Stimulated activated CD4-positive, alpha-beta T cell treated with anti-CD3 and anti-CD28 coated beads, Interleukin-2, amount 100 ng/mL, for 24 hours (primary cell): Measurements from ENCODE around the gene MAGEA10.
"Not testable (repeated sequence)": the region's sequence is repeated elsewhere in the genome, so short reads cannot be mapped to it uniquely, and the experiment has no call there.

ENCODE experiments used
- DNase-seq, 2 donors: peaks; one replicate each; pipeline ENCODE4 v3.0.0-alpha.2; 2020

Gene MAGEA10

DNA sequence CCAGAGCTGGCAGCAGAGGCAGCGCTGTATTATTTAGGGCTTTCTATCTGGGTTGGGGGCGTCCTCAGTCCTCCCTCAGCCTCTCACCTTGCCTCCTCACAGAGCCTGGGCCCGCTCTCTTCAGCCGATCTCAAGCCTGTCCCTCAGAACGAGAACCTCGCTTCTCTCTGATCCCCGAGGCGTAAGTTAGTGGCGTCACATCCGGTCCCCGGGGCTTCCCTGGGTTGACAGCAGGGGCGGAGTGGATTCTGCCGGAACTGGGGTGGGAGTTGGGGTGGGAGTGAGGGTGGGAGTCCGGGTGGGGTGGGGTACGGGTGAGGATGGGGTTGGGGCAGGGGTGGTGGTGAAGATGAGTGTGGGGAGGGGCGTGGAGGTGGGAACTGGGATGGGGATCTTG lies at the start of gene MAGEA10:
TSS of gene MAGEA10 (minus strand) at position 190 of the 397 bp plus-strand sequence. CDS start 2,957 bp downstream, outside the sequence.
- DNase-seq = no peak

DNA sequence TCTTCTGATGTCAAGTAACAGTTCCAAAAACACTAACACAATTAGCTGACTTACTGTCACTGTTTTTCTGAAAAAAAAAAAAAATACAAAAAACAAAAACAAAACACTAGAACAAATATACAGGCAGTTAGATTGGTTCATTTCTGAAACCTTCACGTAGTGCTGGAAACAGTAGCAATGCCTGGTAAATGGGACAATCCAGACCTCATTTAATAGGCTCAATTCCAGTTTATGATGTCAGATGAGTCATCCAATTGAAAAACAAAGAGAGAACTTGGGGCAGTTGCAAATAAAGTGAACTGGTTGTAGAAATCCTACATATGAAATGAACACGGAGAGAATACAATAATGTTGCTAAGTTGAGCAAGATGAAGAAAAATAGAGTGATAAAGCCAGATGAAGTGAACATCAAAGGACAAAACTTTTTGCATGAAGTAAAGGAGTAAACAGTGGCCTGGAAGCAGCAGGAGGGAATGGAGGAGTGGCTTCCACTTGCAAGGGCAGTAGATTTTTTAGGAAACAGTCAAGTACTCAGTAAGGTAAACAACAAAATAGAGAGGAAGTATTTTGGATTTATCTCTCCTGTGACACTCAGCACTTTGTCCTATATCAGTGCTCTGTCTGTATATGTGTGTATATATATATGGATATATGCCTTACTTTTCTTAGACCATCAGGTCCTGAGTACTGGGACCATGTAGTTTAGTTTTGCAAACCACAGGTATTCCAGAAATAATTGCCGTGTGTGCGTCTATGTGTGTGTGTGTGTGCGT lies 39.3 kb upstream of the MAGEA10 start:
- no peak for DNase-seq

DNA sequence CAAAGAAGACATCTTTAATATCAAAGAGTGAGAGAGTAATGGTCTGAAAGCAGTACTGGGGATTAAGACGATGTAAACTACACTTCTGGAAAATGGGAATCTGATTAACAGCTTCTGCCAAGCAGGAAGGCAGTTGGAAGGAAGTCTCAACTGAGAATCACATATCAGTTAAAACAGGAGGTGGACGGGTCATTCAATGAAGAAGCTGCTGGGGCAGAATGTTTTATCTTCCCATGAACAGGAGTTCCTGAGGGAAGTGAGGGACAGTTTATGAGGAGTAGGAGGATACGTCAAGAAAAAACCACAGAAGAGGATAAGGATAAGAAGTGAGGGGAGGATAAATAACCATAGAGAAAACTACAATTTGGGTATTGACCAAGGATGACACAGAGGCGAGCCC lies 38.7 kb upstream of the MAGEA10 start:
- no peak for DNase-seq

DNA sequence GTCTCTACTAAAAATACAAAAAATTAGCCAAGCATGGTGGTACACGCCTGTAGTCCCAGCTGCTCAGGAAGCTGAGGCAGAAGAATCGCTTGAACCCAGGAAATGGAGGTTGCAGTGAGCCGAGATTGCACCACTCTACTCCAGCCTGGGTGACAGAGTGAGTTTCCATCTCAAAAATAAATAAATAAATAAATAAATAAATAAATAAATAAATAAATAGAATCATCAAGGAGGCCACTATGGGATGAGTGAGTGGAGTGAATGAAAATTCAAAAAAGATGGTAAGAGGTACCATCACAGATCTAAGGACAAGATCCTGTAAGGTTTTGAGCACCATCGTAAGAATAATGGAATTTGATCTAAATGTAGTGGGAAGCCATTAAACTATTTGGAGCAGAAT lies 37.5 kb upstream of the MAGEA10 start:
- not testable (repeated sequence) for DNase-seq

DNA sequence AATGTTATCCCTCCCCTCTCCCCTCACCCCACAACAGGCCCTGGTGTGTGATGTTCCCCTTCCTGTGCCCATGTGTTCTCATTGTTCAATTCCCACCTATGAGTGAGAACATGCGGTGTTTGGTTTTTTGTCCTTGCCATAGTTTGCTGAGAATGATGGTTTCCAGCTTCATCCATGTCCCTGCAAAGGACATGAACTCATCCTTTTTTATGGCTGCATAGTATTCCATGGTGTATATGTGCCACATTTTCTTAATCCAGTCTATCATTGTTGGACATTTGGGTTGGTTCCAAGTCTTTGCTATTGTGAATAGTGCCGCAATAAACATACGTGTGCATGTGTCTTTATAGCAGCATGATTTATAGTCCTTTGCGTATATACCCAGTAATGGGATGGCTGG lies 35.5 kb upstream of the MAGEA10 start:
- not testable (repeated sequence) for DNase-seq

DNA sequence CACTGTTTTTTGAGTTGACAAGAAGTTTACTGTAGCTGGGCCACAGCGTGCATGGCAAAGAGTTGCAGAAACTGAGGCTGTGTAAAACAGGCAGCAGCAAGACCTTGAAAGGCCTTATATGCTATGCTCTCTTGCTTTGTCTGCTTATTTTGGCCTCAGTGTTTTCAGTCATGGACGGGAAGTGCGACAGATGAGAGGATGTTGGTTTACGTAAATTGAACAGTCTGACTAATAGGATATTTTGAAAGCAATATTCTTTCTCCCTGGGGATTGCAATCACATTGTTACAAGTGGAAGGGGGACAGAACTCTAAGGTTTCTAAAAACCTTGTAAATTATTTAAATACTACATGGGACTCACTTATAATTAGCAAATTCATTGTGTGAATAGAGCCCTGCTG lies 32.2 kb upstream of the MAGEA10 start:
- DNase-seq = no peak

DNA sequence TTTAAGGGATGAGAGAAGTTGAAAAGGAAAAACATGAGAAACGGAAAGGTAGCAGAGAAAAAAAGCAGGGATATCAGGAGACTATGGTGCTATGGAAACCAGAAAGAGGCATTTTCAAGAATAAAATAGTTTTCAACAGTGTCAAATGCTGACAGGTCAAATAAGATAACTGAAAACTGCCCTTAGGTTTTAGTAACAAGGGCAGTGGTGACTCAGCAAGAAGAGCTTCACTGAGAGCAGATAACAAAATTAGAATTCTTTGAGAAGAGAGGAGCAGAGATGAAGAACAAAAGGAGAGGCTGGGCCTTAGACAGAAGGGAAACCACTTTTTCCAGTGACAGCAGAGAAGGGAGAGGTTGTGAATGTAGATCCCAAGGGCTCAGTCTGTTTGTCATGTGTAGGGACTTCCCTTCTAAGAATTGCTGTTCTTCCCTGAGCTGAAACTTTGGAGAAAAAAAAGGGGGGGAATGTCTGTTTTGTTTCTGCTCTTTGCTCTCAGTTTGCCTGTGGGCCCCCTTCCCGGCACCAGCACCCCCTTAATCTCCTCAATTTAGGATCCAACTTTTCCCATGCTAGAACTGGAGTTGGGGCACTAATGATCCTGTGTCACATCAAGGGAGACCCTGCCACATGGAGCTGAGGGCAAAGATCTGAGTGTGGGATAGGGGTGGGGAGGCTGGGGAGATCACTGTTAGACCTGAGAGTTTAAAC lies 26.8 kb upstream of the MAGEA10 start:
- no peak for DNase-seq

DNA sequence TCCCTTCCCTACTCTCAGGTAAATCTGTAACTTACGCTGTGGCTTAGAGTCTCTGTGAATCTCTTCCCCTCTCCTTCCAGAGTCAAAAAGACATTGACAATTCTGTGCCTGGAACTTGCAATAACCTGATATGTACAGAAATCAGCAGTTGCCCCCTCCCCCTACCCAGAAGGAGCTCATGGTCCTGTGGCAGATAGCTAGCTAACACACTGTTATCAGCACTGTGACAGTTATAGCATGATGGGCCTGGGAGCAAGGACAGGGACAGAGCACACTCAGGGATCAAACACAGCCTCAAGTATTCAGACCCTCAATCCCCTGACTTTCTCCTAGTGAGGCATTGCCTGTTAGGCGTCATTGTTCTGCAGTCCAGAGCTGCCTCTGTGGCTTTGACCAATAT lies 18.7 kb upstream of the MAGEA10 start:
- DNase-seq = no peak

DNA sequence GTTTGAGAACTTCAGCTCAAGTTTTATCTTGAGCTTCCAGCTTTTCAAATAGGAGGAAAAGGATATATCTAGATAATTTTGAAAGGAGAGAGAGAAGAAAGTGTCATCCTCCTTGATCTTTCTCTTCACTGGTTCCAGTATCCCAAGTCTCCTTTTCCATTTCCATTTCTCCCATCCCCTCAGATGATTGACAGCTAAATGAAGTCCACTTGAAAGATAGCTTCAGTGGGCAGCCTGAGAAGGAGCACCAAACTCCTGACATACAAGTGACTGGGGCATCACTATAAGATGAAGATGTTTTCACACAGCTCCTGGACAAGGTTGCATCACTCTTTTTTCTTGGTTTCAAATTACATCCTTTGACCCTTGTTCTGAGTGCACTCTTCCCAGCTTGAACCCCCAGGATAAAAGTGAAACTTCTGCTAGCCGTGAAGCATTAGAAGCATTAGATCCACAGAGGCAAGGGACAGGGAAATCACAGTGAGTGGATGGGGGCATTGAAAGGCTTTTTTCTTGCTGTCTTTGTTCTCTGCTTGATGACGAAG lies 17.5 kb upstream of the MAGEA10 start:
- no peak for DNase-seq

DNA sequence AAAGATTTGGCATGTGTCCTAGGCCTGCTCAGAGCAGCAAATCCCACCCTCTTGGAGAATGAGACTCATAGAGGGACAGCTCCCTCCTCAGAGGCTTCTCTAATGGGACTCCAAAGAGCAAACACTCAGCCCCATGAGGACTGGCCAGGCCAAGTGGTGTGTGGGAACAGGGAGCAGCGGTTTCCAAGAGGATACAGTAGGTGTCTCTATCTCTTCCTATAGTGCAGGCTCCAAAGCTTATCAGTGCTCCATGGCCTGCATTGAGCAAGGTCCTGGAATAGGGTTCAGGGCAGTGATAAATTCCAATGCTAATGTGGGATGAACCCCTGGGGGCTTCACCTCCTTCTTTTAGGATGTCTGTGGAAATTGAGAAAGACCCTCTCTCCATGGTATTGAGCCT lies 15.7 kb upstream of the MAGEA10 start:
- no peak for DNase-seq

DNA sequence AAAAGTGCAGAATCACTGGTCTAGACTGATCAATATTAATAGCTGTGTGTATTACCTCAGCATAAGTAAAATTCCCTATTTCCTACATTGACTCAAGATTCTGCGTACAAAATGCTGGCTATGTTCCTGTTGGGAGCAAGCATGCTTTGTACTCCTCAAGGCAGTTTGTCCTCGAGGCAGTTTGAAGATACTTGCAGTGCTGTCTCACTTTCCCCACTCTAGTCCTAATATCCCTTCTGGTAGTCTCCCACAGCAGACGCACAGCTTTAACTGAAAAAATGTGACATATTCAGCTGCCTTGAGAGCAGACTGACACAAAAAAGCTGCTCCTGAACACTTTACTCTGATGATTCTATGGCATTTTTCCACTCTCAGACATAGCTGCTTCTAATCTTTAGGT lies 12.9 kb upstream of the MAGEA10 start:
- DNase-seq = no peak

DNA sequence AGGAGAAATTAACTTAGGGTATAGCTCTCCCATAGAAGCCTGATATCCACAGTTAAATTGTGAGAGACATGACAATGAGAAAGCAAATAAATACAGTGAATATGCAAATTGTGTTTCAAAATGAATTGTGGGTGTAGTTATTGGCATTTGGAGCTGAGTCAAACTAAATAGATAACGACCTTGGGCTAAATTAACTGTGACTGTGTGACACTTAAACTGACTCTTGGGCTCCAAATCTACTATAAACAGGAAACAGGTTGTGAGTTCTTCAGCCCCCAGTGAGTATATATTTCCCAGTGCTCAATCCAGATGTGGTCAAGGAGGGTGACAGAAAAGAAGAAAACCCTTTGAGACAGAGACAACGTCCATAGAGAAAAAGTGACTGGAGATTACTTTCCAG lies 11.3 kb upstream of the MAGEA10 start:
- DNase-seq = no peak

DNA sequence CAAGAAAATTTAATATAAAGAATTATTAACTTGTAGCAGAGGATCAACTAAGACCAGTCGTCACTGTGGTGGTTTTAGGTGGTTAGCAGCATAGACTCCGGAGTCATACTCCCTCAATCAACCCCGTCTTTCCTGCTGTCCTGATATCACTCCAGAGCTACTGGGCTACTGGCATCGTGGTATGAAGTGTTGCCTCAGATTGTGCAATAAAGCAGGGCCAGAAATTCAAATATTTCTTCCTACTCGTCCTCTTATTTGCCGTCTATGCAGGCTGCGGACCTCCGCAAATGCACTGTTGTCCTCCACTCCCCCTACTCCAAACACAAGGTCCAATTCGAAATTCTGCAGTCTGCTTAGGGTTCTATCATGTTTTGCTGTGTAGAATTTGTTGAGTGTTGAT lies 1.2 kb upstream of the MAGEA10 start:
- DNase-seq = no peak

DNA sequence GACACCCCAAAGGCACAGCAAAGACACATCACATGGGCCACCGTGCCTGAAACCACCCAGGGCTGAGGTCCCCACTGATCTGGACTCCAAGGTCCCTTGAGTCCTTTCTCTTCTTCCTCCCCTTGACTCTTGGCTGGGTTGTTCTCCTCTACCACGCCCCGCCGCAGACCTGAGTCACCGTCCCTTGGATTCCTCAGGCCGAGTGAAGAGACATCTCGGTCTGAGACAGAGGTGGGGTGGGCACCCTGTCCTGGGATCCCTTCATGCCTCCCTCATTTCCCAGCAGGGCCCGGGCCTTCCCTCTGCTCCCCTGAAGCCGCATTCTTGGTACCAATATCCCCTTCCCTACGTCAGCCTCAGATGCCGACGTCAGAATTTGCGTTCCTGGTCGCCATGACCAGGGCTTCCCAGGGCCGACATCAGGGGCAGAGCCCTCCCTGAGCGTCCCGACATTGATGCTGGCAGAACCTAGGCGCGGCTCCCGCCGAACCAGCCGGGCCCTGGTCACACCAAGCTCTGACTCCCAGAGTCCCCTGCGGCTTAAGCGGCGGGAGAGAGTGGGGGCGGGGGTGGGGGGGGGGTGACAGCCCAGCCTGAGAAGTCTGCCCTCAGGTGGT lies 498 bp downstream of the MAGEA10 start:
- no peak for DNase-seq

DNA sequence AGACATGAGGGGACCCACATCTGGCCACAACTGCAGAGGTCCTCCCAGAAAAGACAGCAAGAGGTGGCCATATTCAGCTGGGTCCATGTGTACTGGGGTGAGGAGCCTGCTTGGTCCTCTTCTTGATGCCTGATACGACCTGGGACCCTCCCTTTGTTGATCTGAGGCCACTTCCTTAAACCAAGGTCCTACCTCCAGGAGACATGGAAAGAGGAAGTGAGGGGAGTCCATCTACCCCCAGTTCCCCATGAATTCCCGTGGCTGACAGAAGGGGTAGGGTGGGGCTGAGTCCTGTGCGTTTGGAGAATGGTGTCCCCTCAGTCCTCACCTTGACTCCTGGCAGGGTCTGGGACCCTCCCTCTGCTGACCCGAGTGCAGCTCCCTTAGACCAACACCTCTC lies 2.1 kb downstream of the MAGEA10 start:
- DNase-seq = no peak

DNA sequence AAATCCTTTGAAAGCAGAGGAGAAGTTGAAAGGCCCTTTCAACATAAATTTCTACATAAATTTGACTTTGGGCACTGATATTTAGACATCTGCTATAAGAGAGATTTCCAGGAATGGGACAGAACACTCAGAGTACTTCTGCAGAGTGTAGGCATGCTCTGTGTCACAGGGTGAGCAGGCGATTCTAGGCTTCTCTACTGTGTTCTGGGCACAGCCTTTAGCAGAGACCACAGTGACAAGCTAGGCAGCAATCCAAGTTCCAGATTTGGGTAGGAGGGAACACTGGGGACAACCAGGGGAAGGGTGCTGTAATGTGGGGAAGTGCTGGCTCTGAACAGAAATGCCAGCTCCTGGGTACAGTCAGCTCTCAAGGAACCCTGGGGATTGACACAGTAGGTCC lies 6.9 kb downstream of the MAGEA10 start:
- DNase-seq = no peak

DNA sequence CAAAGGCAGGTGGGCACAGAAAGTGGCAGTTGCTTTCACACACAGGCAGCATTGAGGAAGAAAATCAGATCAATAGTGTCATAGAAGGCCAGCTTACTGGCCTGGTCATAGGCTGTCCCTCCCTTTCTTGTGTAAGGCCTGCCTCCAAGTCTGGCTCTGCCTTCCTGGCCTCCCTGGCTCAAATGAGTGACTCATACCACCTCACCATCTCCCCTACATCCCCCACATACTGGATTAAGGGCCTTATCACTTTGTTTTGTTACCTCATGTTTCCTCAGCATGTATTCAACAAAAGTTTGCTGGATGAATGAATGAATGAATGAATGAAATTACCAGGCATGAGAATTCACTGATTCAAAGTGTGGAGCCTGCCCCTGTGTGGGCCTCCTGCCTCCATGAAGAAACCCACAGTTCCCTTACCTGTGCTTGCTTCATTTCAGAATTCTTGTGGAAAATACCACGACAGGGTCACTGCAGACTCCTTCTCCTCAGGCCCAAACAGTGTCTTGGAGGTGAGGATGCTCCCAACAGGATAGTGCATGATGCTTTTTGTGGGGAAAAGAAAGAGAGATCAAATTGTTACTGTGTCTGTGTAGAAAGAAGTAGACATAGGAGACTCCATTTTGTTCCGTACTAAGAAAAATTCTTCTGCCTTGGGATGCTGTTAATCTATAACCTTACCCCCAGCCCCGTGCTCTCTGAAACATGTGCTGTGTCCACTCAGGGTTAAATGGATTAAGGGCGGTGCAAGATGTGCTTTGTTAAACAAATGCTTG lies 9.1 kb downstream of the MAGEA10 start:
- not testable (repeated sequence) for DNase-seq

DNA sequence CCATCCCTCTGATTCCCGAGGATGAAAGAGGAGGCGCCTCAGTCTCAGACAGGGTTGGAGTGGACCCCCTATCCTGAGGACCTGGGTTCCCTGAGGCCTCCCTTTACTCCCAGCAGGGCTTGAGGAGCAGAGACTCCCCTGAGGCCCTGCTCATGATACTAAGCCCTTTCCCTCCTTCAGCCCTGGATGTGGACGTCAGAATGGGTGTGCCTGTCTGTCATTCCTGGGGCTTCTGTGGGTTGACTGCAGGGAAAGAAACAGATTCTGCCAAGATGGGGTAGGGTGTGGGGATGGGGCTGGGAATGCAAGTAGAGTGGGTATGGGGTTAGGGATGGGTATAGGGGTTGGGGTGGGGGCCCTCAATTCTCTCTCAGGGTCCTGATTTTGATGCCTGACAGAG lies 21.1 kb downstream of the MAGEA10 start:
- no peak for DNase-seq

DNA sequence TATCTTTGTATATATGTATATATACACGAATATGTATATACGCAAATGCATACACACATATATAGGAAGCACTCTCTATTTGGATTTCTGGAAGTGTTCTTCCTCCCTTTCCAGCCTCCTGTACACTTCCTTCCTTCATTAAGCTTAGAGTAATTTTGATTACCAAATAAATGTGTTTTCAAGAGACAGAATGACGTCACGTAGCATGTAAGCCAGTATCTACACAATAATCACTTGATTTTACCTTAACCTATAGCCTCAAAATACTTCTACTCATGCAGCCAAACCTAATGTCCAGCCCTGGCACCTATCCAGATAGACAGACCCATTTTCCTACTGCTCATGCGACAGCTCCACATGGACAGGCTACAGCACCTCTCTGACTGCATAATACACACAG lies 29.9 kb downstream of the MAGEA10 start:
- no peak for DNase-seq

DNA sequence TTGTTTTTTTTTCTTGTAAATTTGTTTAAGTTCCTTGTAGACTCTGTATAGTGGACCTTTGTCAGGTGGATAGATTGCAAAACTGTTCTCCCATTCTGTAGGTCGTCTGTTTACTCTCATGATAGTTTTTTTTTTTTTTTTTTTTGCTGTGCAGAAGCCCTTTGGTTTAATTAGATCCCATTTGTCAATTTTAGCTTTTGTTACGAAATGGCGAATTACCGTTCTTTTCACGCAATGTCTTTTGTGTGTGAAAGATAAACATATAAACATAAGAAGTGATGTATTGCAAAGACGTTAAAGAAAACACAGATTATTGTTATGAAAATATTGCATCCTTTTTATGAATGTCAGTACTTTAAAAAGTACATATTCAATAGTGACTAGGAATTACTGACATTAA lies 34.5 kb downstream of the MAGEA10 start:
- DNase-seq = no peak

DNA sequence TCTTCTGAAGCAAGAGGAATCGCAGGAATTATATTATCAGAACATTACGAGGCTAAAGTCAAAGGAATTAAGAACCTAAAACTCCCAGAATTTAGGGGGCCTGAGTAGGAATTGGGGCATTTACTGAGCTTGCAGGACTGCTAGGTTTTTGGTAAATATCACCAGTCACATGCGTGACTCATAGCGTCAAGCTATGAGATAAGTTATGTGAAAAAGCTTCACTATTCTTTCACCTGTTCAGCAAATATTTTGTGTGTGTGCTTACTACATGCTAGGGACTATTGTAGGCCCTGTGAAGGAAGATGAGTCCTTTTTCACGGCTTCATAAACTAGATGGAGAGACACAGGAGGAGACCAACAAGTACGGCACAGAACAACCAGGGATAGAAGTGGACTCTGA lies 52.2 kb downstream of the MAGEA10 start:
- no peak for DNase-seq
